Ectodermal cell (in vitro differentiated cells): Measurements from ENCODE around the gene CACHD1.

Source experiments
- H3K27ac ChIP-seq: 2 replicates; pipeline ENCODE4 v1.7.0; 2013; ENCODE audit warnings: mild to moderate bottlenecking, low read depth, low read length; ENCODE audit not compliant: insufficient read depth, poor library complexity, severe bottlenecking
- H3K27me3 ChIP-seq: 2 replicates; pipeline ENCODE4 v1.7.0; 2013; ENCODE audit warnings: mild to moderate bottlenecking, low read length; ENCODE audit not compliant: insufficient read depth, control insufficient read depth, poor library complexity, severe bottlenecking
- H3K36me3 ChIP-seq: one replicate; pipeline ENCODE4 v1.7.0; 2013; ENCODE audit warnings: low read length; ENCODE audit not compliant: control insufficient read depth, insufficient read depth
- H3K4me1 ChIP-seq: one replicate; pipeline ENCODE4 v1.7.0; 2013; ENCODE audit warnings: low read length; ENCODE audit not compliant: control insufficient read depth, insufficient read depth
- H3K4me3 ChIP-seq: 2 replicates; pipeline ENCODE4 v1.7.0; 2013; ENCODE audit warnings: low read depth, low read length, control low read depth; ENCODE audit not compliant: insufficient read depth
- H3K9me3 ChIP-seq: 2 replicates; pipeline ENCODE4 v1.7.0; 2013; ENCODE audit warnings: mild to moderate bottlenecking, low read length, moderate library complexity; ENCODE audit not compliant: control insufficient read depth
- WGBS, 2 experiments: methylation state at CpG; one replicate each; pipeline ENCODE4 v1.1.7; 2013; ENCODE audit warnings: missing lambda C conversion rate in 2 of 2; 5-methylcytosine and 5-hydroxymethylcytosine counted together

Gene CACHD1

DNA sequence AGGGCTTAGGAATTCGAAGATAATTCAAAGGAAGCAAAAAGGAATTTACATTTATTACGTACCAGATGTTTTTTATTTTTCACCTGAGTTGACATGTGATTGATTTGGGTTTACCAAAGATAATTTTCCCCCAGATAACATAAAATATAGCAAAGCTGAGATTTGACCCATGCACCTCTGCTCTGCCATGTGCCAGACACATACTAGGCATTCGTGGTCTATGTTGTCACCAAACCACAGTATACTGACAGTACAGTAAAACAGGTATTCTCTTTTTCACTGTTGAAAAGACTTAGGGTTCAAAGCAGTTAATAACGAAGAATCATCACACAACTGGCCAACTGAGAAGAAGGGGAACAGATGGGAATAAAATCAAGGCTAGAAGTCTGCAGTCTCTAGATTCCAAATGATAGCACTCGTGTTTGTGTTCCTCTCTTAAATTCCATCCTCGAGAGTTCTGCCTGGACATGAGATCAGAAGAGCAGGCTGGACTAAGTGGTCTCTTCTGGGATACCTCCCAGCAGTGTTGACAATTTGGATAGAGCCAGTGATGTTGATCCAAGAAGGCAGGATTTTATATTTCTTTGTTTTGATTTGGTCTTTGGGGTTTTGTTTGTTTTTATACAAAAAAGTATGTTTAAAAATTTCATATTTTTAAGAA lies 189.7 kb downstream of the CACHD1 start:
- Histone ChIP-seq H3K4me3 (no peak overlapping the region), H3K27ac (no peak overlapping the region), H3K36me3 (peaks cover 52% of the 10 kb centered on the region), H3K27me3 (no peaks in the 10 kb centered on the region), H3K4me1 (peaks cover 16% of the 10 kb centered on the region), H3K9me3 (no peaks in the 10 kb centered on the region)
- 96% methylated on average over 5 to 6 of the region's 6 CpGs for WGBS, 2 experiments

- Histone ChIP-seq H3K4me3 (no peak overlapping the region), H3K9me3 (no peaks in the 10 kb centered on the region), H3K27me3 (no peaks in the 10 kb centered on the region), H3K36me3 (peaks cover 55% of the 10 kb centered on the region), H3K4me1 (peaks cover 19% of the 10 kb centered on the region), H3K27ac (peak overlapping the region; percentile 95)
- 70 to 71% methylated on average over 7 of the region's 7 CpGs for WGBS, 2 experiments
Observed at GRCh38 chr1:64663668-64664067, 193.7 kb downstream of the CACHD1 start.

DNA sequence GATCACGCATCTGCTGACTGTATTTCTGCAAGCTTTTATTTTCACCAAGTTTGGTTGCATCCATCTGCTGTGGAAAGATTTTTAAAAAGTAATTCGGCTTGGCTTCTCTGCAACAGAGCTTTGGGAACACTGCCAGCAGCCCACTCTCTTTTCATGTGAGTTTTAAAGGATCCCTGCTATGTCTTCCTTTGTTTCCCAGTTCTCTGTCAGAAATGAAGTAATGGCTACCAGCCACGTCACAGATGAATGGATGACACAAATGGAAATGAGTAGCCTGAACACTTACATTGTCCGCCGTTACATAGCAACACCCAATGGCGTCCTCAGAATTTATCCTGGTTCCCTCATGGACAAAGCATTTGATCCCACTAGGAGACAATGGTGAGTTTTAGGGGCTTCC lies 194.4 kb downstream of the CACHD1 start:
- Histone ChIP-seq H3K4me3 (no peak overlapping the region), H3K36me3 (peaks cover 55% of the 10 kb centered on the region), H3K4me1 (peaks cover 19% of the 10 kb centered on the region), H3K27ac (peak overlapping the region; percentile 95), H3K27me3 (no peaks in the 10 kb centered on the region), H3K9me3 (no peaks in the 10 kb centered on the region)
- 70 to 77% methylated on average over 6 of the region's 6 CpGs for WGBS, 2 experiments

GRCh38 chr1:64669098-64669675 lies 199.3 kb downstream of the CACHD1 start:
- Histone ChIP-seq H3K36me3 (peaks cover 56% of the 10 kb centered on the region), H3K4me1 (peaks cover 7% of the 10 kb centered on the region), H3K4me3 (no peak overlapping the region), H3K9me3 (no peaks in the 10 kb centered on the region), H3K27ac (no peak overlapping the region), H3K27me3 (no peaks in the 10 kb centered on the region)
- WGBS, 2 experiments, result 96 to 99% methylated on average over 3 of the region's 3 CpGs

- peaks cover 72% of the 10 kb centered on the region for H3K36me3 ChIP-seq
- no peaks in the 10 kb centered on the region for H3K9me3 ChIP-seq
- no peak overlapping the region for H3K27ac ChIP-seq
- H3K4me1 ChIP-seq, result no peaks in the 10 kb centered on the region
- H3K27me3 ChIP-seq, result no peaks in the 10 kb centered on the region
- WGBS, 2 experiments, result 95 to 97% methylated on average over 3 of the region's 4 CpGs
- no peak overlapping the region for H3K4me3 ChIP-seq
Observed at GRCh38 chr1:64675718-64676345, 205.9 kb downstream of the CACHD1 start.

DNA sequence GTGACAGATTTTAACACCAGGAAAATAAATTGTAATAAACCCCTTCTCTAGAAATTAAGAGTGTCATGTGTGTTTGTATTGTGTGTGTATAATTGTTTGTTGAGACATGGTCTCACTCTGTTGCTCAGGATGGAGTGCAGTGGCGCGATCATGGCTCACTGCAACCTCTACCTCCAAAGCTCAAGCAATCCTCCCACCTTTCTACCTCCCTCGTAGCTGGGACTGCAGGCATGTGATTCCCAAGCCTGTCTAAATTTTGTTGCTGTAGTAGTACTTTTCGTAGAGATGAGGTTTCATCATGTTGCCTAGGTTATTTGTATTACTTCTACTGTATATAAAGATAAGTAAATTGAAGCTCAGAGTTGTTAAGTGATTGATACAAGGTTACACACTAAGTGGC lies 206.5 kb downstream of the CACHD1 start:
- Histone ChIP-seq H3K4me3 (no peak overlapping the region), H3K27ac (no peak overlapping the region), H3K27me3 (no peaks in the 10 kb centered on the region), H3K4me1 (no peaks in the 10 kb centered on the region), H3K9me3 (no peaks in the 10 kb centered on the region), H3K36me3 (peaks cover 76% of the 10 kb centered on the region)
- 77 to 92% methylated on average over 4 of the region's 4 CpGs for WGBS, 2 experiments

DNA sequence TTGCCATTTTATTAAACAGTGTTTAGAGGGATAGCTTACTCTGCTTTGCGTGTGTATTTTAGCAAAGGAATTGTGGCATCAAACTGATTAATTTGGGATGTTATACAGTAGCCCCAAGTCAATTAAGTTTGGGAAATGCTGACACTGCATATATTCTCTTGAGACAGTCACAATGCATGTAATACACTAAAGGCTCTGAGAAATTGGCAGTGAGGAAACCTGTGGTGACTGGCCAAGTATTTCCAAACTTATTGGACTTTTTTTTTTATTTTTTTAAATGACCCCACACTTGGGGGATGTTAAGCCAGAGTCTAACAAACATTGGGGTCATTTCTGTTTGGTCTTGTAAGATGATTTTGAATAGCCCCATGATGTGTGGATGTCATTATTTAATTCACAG lies 207.6 kb downstream of the CACHD1 start:
- Histone ChIP-seq H3K4me1 (no peaks in the 10 kb centered on the region), H3K36me3 (peaks cover 77% of the 10 kb centered on the region), H3K4me3 (no peak overlapping the region), H3K27me3 (no peaks in the 10 kb centered on the region), H3K9me3 (no peaks in the 10 kb centered on the region), H3K27ac (no peak overlapping the region)
- WGBS, 2 experiments, result 93 to 94% methylated on average over 1 of the region's 1 CpG

DNA sequence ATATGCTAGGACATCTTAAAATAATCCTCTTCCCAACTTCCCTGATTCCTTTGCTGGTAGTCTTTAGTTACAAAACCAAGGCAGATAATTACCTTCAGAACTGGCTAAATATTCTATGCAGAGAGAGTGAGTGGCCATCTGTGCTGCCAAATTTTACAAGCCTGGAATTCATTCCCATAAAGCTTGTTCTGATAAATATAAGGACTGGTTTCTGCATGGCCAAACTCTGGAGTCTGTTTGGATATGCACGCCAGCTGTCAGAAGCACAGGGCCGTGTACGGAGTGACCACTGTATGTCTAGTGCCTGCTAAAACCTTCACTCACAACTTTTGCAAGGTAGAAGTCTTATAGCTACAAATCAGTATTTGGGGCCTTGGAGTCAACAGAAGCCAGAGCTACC lies 208.4 kb downstream of the CACHD1 start:
- H3K36me3 ChIP-seq, result peaks cover 75% of the 10 kb centered on the region
- 95 to 98% methylated on average over 3 of the region's 3 CpGs for WGBS, 2 experiments
- no peak overlapping the region for H3K27ac ChIP-seq
- no peaks in the 10 kb centered on the region for H3K4me1 ChIP-seq
- H3K4me3 ChIP-seq, result no peak overlapping the region
- H3K27me3 ChIP-seq, result no peaks in the 10 kb centered on the region
- H3K9me3 ChIP-seq, result no peaks in the 10 kb centered on the region

- no peaks in the 10 kb centered on the region for H3K4me1 ChIP-seq
- no peaks in the 10 kb centered on the region for H3K9me3 ChIP-seq
- WGBS, 2 experiments, result 96 to 97% methylated on average over 6 of the region's 6 CpGs
- no peaks in the 10 kb centered on the region for H3K27me3 ChIP-seq
- H3K4me3 ChIP-seq, result no peak overlapping the region
- H3K27ac ChIP-seq, result no peak overlapping the region
- H3K36me3 ChIP-seq, result peaks cover 78% of the 10 kb centered on the region
Observed at GRCh38 chr1:64679177-64679576, 209.2 kb downstream of the CACHD1 start.

GRCh38 chr1:64680599-64680998 lies 210.7 kb downstream of the CACHD1 start:
- 92 to 96% methylated on average over 2 of the region's 2 CpGs for WGBS, 2 experiments
- no peak overlapping the region for H3K27ac ChIP-seq
- H3K4me1 ChIP-seq, result no peaks in the 10 kb centered on the region
- no peaks in the 10 kb centered on the region for H3K27me3 ChIP-seq
- H3K4me3 ChIP-seq, result no peak overlapping the region
- H3K9me3 ChIP-seq, result no peaks in the 10 kb centered on the region
- peaks cover 75% of the 10 kb centered on the region for H3K36me3 ChIP-seq
